ENCODE data around the gene MRPS21.

Gene MRPS21

GRCh38 chr1:150322310-150322709, 28.6 kb downstream of the MRPS21 start:
- Histone ChIP-seq H3K36me3 (ENCODE audit: insufficient read depth, low read length) (peaks cover 25% of the 10 kb centered on the region), H3K4me1 (ENCODE audit: insufficient read depth, low read length, poor library complexity, severe bottlenecking) (peaks cover 26% of the 10 kb centered on the region), H3K79me2 (ENCODE audit: insufficient read depth, low read length) (peaks cover 61% of the 10 kb centered on the region), H3K4me2 (ENCODE audit: low read depth, low read length, poor library complexity, severe bottlenecking) (peak overlapping the region; percentile 74), H3F3A (ENCODE audit: low read depth) (no peaks in the 10 kb centered on the region), H2AFZ (ENCODE audit: low read length) (no peak overlapping the region), H3K4me3 (ENCODE audit: low read length, poor library complexity, severe bottlenecking) (peak overlapping the region; percentile 96), H3K9me2 (replicated peaks; ENCODE audit: low read depth, low read length) (no peaks in the 10 kb centered on the region), H3K27me3 (ENCODE audit: insufficient read depth, low read length, poor library complexity, severe bottlenecking) (no peaks in the 10 kb centered on the region), H4K20me1 (ENCODE audit: insufficient read depth, low read length, poor library complexity, severe bottlenecking) (peaks cover 42% of the 10 kb centered on the region), H3K9me3 (ENCODE audit: insufficient read depth, low read depth, low read length) (no peaks in the 10 kb centered on the region), H3K9ac (ENCODE audit: low read depth, low read length, poor library complexity, severe bottlenecking) (peak overlapping the region; percentile 92)
- TF ChIP-seq EZH2phosphoT487 (IDR thresholded peaks at IDR 0.05; ENCODE audit: borderline replicate concordance): no peak
- TF ChIP-seq CTCF (conservative IDR thresholded peaks at IDR 0.05; ENCODE audit: low read length): no peak

GRCh38 chr1:150332651-150333290, 39.1 kb downstream of the MRPS21 start:
- TF ChIP-seq CTCF (conservative IDR thresholded peaks at IDR 0.05; ENCODE audit: low read length) (no peak), EZH2phosphoT487 (IDR thresholded peaks at IDR 0.05; ENCODE audit: borderline replicate concordance) (no peak)
- Histone ChIP-seq H3K79me2 (ENCODE audit: insufficient read depth, low read length) (peaks cover 8% of the 10 kb centered on the region; the same call in 1 of the 2 replicates), H3K4me1 (ENCODE audit: insufficient read depth, low read length, poor library complexity, severe bottlenecking) (peaks cover under 1% of the 10 kb centered on the region), H3K27me3 (ENCODE audit: insufficient read depth, low read length, poor library complexity, severe bottlenecking) (no peaks in the 10 kb centered on the region), H3K4me2 (ENCODE audit: low read depth, low read length, poor library complexity, severe bottlenecking) (no peak overlapping the region), H3K9me3 (ENCODE audit: insufficient read depth, low read depth, low read length) (no peaks in the 10 kb centered on the region), H3F3A (ENCODE audit: low read depth) (no peaks in the 10 kb centered on the region), H4K20me1 (ENCODE audit: insufficient read depth, low read length, poor library complexity, severe bottlenecking) (no peaks in the 10 kb centered on the region), H3K9me2 (replicated peaks; ENCODE audit: low read depth, low read length) (no peaks in the 10 kb centered on the region), H3K4me3 (ENCODE audit: low read length, poor library complexity, severe bottlenecking) (no peak overlapping the region), H3K36me3 (ENCODE audit: insufficient read depth, low read length) (peaks cover 65% of the 10 kb centered on the region), H2AFZ (ENCODE audit: low read length) (no peak overlapping the region), H3K9ac (ENCODE audit: low read depth, low read length, poor library complexity, severe bottlenecking) (no peak overlapping the region)

GRCh38 chr1:150346316-150346715, 52.7 kb downstream of the MRPS21 start:
- H3F3A ChIP-seq (ENCODE audit: low read depth): no peaks in the 10 kb centered on the region
- H3K9me2 ChIP-seq (replicated peaks; ENCODE audit: low read depth, low read length): no peaks in the 10 kb centered on the region
- TF ChIP-seq CTCF (conservative IDR thresholded peaks at IDR 0.05; ENCODE audit: low read length) (no peak), EZH2phosphoT487 (IDR thresholded peaks at IDR 0.05; ENCODE audit: borderline replicate concordance) (no peak)
- H3K9ac ChIP-seq (ENCODE audit: low read depth, low read length, poor library complexity, severe bottlenecking): no peak overlapping the region
- H3K4me2 ChIP-seq (ENCODE audit: low read depth, low read length, poor library complexity, severe bottlenecking): no peak overlapping the region
- no peaks in the 10 kb centered on the region for H3K79me2 ChIP-seq (ENCODE audit: insufficient read depth, low read length)
- H3K4me3 ChIP-seq (ENCODE audit: low read length, poor library complexity, severe bottlenecking): no peak overlapping the region
- H4K20me1 ChIP-seq (ENCODE audit: insufficient read depth, low read length, poor library complexity, severe bottlenecking): no peaks in the 10 kb centered on the region
- peaks cover 66% of the 10 kb centered on the region; the same call in 1 of the 2 replicates for H3K36me3 ChIP-seq (ENCODE audit: insufficient read depth, low read length)
- no peaks in the 10 kb centered on the region for H3K9me3 ChIP-seq (ENCODE audit: insufficient read depth, low read depth, low read length)
- no peaks in the 10 kb centered on the region for H3K27me3 ChIP-seq (ENCODE audit: insufficient read depth, low read length, poor library complexity, severe bottlenecking)
- H2AFZ ChIP-seq (ENCODE audit: low read length): no peak overlapping the region
- no peaks in the 10 kb centered on the region for H3K4me1 ChIP-seq (ENCODE audit: insufficient read depth, low read length, poor library complexity, severe bottlenecking)

All from Loucy (cell line).